ENCODE measurements around the gene MTFMT. TPM values are rescaled to one million over a fixed set of nuclear protein-coding genes. Genes with fewer than 3 reads are reported as not detected.

Gene MTFMT
- total and polyA plus RNA-seq, 4 donors = 6.8 to 14.7 (median 8.4) TPM

DNA sequence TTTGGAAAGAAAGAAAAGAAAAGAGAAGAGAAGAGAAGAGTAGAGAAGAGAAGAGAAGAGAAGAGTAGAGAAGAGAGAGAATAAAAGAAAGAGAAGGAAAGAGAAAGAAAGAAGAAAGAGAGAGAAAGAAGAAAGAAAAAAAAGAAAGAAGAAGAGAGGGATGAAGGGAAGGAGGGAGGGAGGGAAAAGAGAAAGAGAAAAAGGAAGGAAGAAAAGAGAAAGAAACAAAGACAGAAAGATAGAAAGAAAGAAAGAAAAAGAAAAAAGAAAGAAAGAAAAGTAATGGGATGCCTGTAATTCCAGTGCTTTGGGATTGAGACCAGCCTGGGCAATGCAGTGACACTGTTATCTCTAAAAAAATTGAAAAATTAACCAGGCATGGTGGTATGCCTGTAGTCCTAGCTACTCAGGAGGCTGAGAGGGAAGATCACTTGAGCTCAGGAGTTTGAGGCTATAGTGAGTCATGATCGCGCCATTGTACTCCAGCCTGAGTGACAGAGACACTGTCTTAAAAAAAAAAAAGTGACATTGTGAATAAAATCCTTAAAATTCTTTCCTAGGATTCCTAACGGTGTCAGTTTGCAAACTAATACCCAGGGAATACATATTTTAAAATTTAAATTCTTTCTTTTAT is 36.7 kb upstream of the MTFMT start (continued):
- TF ChIP-seq HNF4A (conservative IDR thresholded peaks at IDR 0.05) (no peak), YY1 (IDR thresholded peaks at IDR 0.05) (no peak), RAD21 (IDR thresholded peaks at IDR 0.05) (no peak), SP1 (IDR thresholded peaks at IDR 0.05) (no peak), TAF1 (conservative IDR thresholded peaks at IDR 0.05) (no peak), FOXA1 (IDR thresholded peaks at IDR 0.05) (no peak)

GRCh38 chr15:65062726-65063125 is 33.3 kb upstream of the MTFMT start:
- Histone ChIP-seq H3K27ac (ENCODE audit: low read depth in 1 of 2, low read length in 2 of 2) (no peak overlapping the region), H3K36me3 (ENCODE audit: control insufficient read depth in 4 of 4, insufficient read depth in 3 of 4, low read depth in 1 of 4, low read length in 3 of 4) (no peaks in the 10 kb centered on the region), H3K9me3 (ENCODE audit: control insufficient read depth in 4 of 4, low read length in 3 of 4) (no peaks in the 10 kb centered on the region), H3K4me3 (ENCODE audit: low read depth in 1 of 3, low read length in 3 of 3) (no peak overlapping the region), H3K9ac (ENCODE audit: low read depth in 1 of 2, low read length in 2 of 2) (no peak overlapping the region), H3K27me3 (ENCODE audit: control insufficient read depth in 4 of 4, insufficient read depth in 4 of 4, low read length in 3 of 4) (no peaks in the 10 kb centered on the region), H3K4me1 (ENCODE audit: control insufficient read depth in 4 of 4, insufficient read depth in 4 of 4, low read length in 3 of 4) (peaks cover 0 to 2% (median 0%) of the 10 kb centered on the region in 4 donors)
- 91% methylated on average over 5 of the region's 5 CpGs for WGBS
- TF ChIP-seq REST (IDR thresholded peaks at IDR 0.05) (no peak), NR2F2 (IDR thresholded peaks at IDR 0.05) (no peak), ZBTB33 (IDR thresholded peaks at IDR 0.05) (no peak), ATF3 (IDR thresholded peaks at IDR 0.05) (no peak), CTCF (IDR thresholded peaks at IDR 0.05; ENCODE audit: low read depth, low read length, missing input control) (no peak), YY1 (IDR thresholded peaks at IDR 0.05) (no peak)
- no peak for DNase-seq (ENCODE audit: low spot score)

GRCh38 chr15:65062061-65062460 is 32.6 kb upstream of the MTFMT start:
- Histone ChIP-seq H3K36me3 (ENCODE audit: control insufficient read depth in 4 of 4, insufficient read depth in 3 of 4, low read depth in 1 of 4, low read length in 3 of 4) (no peaks in the 10 kb centered on the region), H3K4me1 (ENCODE audit: control insufficient read depth in 4 of 4, insufficient read depth in 4 of 4, low read length in 3 of 4) (no peaks in the 10 kb centered on the region), H3K9me3 (ENCODE audit: control insufficient read depth in 4 of 4, low read length in 3 of 4) (no peaks in the 10 kb centered on the region), H3K27me3 (ENCODE audit: control insufficient read depth in 4 of 4, insufficient read depth in 4 of 4, low read length in 3 of 4) (no peaks in the 10 kb centered on the region), H3K27ac (ENCODE audit: low read depth in 1 of 2, low read length in 2 of 2) (no peak overlapping the region), H3K4me3 (ENCODE audit: low read depth in 1 of 3, low read length in 3 of 3) (no peak overlapping the region), H3K9ac (ENCODE audit: low read depth in 1 of 2, low read length in 2 of 2) (no peak overlapping the region)
- TF ChIP-seq NR2F2 (IDR thresholded peaks at IDR 0.05) = no peak
- TF ChIP-seq RAD21 (IDR thresholded peaks at IDR 0.05) = no peak
- TF ChIP-seq TAF1 (conservative IDR thresholded peaks at IDR 0.05) = no peak
- TF ChIP-seq RXRA (IDR thresholded peaks at IDR 0.05) = no peak
- no peak for DNase-seq (ENCODE audit: low spot score)
- 87% methylated on average over 5 of the region's 5 CpGs for WGBS
